Measurements from ENCODE around the gene ITGAV.

Gene ITGAV

DNA sequence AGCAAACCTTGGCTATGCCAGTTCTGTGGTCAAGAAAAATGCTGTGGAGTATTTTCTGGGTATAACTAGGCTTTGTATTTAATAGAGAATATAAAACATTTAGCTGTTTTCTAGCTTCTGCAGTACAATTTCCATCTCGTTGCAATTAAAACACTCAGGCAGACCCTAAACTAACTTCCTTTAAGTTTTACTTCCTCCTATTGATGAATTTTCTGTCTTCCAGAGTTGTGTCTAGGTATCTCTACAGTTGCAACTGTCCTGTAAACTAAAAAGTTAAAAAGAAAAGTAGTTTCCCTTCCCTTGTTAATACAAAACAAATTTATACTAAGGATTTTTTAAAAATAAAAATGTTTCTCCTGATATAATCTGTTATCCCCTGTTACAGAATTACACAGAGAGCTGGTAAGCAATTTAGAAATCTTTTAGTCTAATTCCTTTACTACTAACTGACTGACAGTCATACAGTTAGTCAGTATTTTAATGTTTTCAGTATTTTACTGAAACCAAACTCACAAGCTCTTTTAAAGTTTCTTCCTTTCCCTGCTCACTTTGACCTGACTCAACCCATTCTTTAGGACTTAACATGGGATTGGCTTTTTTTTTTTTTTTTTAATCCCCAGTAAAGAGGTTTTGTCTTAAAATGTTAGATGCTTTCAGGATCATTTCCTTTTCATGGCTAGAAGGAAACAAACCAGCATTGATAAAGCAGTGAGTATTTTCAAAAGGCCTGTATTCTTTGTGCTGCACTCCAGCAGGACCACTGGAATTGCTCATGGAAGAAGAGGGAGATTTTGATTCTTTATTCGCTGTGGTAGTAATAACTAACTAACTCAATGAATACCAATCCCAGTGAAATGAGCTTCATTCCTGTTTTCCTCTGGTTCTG is 22.9 kb downstream of the ITGAV start:
- DNase-seq (ENCODE audit: low spot score), result no peak

DNA sequence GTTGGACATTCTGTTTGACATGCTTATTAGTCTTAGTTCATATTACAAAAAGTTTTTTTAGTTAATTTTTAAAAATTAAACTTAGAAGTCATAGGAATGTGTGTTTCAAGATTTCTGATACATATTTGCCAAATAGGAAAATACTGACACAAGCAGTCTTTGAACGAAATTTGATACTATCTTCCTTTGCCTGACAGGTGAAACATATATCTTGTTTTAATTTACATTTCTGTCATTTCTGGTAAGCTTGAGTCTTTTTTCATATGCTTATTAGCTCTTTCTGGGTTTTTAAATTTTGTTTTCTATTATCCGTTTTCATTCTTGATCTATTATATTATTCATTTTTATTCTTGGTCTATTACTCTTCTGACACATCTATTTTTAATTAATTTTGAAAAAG is 24.5 kb downstream of the ITGAV start:
- DNase-seq (ENCODE audit: low spot score), result no peak

DNA sequence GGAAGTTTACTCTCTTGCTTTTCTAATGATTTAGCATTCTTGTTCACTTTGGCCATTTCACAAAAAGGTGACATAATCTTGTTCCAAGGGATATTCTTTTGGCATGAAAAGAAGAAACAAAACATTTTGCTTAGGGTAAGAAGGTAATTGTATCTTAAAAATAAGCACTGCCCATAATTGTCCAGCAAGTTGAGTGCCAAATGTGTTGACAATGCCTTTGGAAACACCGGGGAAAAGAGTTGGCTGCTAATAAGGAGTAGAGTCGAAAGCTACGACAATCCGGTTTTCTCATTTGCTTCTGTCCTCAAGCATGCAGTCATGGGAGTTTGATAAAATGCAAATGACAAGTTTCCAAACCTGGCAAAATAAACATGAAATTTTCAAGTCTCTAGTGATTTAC is 27.3 kb downstream of the ITGAV start:
- no peak for DNase-seq (ENCODE audit: low spot score)

DNA sequence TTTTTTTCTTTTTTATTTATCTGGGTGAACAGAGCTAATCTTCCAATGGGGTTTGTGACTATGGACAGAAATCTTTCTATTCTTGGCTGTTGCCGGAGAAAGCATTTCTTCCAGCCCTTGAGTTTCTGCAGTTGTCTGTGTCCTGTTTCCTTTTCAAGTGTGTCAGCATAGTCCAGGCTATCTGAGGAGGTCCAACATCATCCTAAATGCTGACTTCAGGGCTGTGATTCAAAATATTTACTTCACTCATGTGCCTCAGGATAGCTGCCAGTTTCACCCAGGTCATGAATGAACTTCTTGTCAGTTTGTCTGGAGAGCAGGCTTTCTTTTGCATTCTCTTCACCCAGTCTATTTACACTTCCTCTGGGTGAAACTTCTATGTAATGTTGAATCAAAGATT is 27.9 kb downstream of the ITGAV start:
- DNase-seq (ENCODE audit: low spot score), result no peak

DNA sequence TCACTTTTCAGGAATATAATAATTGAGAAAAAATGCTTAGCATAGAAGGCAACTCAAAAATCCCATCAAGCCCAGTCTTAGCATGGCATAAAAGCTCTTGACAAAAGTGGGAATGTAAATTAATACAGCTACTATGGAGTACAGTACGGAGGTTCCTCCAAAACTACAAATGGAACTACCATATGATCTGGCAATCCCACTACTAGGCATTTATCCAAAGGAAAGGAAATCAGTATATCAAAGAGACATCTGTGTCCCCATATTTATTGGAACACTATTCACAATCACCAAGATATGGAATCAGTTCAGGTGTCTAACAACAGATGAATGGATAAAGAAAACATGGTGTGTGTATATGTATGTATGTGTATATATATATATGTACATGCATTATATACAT is 28.8 kb downstream of the ITGAV start:
- no peak for DNase-seq (ENCODE audit: low spot score)

DNA sequence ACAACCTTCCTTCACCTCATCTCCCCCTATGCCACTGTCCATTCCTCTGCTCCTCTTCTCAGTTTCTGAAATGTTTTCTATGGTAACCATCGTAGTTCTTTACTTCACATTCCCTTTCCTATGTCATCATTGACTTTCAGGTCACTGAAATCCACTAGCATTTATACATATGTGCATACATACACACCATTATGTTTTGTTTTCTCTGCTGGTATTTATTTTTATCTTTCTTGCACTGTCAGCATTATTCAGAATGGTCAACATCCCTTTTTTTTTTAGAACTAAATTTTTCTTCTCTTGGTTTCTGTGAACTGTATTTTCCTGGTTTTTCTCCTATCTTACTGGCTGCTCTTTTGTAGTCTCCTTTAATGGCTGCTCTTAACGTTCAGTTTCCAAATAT is 33.2 kb downstream of the ITGAV start:
- no peak for DNase-seq (ENCODE audit: low spot score)

DNA sequence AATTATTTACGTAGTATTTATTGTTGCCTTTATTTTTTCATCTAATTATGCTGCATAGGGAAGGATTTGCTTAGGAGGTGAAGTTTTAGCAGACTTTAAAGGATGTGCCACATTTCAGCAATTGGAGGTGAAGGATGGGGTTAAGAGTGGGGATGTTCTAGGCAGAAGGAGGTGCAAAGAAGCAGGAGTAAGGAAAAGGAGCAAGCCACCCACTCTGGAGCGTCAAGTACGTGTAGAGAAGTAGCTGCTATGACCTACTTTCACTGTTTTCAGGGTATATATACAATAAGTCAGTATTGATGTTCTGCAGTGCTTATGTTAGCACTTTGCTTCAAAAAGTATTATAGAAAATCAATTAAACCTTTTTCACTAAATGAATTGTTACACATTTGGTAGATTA is 34.4 kb downstream of the ITGAV start:
- no peak for DNase-seq (ENCODE audit: low spot score)

DNA sequence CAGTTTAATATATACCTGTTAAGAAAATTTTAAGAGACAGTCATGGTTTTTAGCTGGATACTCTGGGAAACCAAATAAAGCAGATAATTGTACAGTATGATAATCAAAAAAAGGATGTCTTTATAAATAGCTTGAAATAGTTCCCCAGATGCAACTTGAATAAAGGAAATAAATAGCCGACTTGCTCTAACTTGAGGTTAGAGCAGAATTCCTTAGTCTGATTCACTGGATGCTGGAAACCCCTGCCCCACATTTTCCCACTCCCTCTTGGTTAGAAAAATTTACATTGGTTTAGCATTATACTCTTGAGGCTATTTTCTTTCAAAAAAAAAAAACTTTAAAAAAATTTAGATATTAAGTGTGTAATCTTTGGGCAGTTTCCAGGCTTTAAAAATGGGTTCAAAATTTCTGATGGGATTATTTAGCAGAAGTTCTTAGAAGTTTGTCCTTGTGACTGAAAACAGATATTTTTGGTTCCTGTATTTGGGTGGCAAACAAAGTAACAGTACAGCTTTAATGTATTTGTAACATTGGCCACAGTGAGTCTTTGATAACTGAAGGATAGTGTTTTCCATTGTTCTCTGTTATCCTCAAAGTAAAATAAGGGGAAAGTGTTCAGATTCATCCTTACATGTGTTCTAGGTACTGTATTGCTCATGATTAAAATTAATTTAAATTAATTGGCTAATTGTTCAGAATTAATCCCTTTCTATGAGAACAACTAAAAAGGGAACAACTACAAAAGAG is 39.6 kb downstream of the ITGAV start:
- no peak for DNase-seq (ENCODE audit: low spot score)

DNA sequence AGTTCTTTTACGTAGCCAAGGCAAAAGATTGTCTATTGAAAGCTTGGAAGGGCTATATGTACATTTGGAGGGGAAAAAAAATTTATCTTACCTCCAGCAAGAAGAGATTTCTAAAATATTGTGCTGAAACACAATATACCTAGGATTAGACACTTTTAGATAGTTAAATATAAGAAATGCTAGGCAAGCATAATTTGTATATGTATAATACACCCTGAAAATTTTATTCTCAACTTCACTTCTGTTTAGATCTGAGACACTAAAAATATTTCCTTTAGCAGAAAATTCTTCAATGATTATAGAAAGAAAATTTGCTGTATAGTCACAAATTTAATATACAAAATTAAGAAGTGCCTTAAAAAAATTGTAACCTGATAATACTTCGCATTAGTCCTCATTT is 42.6 kb downstream of the ITGAV start:
- DNase-seq (ENCODE audit: low spot score), result no peak

DNA sequence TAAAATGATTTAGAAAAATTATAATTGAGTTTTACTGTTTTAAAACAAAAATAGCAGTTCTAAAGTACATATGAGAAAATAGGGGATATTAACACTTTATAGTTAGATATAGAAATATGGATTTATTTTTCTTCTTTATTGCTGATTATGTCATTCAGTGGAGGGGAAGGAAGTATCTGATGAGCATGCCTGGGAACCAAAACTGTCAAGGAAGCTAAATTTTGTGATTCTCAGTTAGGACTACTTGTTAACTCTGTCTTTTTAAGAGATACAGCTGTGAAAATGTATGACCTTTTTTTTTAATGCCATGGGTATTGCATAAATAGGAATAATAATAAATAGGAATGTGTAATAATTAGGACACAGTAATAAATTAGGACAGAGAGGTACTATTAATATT is 44.8 kb downstream of the ITGAV start:
- no peak for DNase-seq (ENCODE audit: low spot score)

DNA sequence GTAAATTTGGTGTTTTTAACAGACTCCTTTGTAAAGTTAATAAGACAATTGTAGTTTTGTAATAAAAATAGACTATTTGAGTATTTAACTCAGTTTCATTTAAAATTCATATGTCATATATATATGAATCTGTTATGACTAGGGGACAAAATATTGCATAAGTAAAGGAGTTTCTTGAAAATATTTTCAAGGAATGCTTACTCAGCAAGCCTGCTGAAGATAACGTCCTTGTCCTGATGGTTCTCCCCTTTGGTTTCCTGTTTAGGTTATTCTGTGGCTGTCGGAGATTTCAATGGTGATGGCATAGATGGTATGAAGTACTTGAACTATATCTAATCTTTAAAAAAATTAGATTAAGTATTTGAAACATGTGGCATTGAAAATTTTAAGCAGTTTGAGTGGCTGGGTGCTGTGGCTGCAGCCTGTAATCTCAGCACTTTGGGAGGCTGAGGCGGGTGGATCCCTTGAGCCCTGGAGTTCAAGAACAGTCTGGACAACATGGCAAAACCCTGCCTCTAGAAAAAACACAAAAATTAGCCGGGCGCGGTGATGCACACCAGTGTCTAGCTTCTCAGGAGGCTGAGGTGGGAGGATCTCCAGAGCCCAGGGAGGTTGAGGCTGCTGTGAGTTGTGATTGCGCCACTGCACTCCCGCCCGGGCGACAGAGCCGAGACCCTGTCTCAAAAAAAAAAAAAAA is 47.1 kb downstream of the ITGAV start:
- no peak for DNase-seq (ENCODE audit: low spot score)

DNA sequence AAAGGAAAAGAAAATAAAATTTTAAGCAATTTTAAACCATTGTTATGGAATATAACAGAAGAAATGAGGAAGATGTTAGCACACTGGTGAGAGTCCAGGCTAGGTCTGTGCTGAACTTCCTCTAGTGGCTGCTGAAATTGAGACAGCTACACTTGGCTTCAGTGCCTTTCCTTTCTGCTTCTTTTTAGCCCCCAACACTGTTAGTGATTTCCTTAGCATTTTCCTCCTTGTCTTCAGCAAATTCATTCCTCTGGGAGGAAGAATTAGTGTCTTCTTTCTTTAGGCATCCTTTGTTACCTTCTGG is 47.6 kb downstream of the ITGAV start:
- no peak for DNase-seq (ENCODE audit: low spot score)

DNA sequence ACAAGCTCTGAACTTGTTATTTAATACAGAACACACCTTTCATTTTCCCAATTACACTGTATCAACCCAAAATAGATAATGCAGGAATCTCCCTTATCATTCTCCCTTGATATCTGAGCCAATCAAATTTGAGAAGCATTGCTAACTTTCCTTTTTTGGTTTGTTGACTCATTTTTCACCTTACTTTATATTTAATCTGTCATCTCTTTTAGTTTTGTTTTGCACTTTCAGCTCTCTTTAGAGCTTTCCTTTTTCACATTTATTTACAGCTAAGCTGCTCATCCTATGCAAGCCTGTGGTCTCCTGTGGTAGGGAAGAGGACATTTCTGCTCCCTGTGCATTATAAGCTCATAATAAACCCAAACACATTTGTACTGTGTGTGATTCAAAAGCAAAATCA is 50.1 kb downstream of the ITGAV start:
- DNase-seq (ENCODE audit: low spot score), result no peak

DNA sequence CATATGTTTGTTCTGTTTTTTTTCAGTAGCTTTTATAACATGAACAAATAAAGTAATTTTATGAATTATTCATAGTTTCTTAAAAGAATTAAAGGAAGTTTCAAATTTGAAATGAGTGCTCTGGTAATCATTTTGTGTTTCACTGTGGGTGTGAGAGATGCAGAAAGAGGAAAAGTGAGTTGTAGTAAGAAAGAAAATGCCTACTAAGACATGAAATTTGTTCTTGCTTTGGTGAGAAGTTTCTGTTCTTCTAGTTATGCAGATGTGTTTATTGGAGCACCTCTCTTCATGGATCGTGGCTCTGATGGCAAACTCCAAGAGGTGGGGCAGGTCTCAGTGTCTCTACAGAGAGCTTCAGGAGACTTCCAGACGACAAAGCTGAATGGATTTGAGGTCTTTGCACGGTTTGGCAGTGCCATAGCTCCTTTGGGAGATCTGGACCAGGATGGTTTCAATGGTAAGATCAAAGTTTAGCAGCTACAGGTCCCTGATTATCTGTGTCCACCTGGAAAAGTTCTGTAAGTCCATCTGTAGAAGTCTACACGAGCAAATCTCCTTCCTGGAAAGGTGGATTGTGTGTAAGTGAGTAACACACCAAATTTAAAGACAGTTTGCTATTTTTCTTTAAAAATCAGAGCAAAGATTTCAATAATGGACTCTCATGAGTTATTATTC is 51.4 kb downstream of the ITGAV start:
- DNase-seq (ENCODE audit: low spot score), result no peak

DNA sequence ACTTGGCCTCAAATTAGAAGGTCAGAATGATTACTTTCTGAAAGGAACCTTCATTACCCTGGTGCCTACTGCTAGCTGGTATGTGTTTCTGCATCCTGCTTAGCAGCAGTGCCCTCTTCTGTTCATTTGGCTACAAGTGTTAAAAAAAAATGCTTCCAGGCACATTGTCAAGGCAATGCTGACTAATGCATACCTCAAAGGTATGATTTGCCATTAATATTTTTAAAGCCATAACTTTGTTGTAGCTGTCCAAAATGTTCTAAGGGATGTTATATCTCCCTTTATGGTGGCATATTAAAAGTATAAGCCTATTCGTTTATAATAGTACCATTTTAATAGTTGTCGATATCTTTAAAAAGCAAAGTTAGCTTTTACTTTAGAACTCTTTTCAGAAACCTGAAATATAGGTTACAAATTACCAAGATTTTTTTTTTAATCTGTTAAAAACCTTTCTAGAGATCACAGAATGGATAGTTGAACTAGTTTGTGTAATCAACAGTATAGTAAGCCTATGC is 52.0 kb downstream of the ITGAV start:
- peak; percentile 9 for DNase-seq (ENCODE audit: low spot score)

DNA sequence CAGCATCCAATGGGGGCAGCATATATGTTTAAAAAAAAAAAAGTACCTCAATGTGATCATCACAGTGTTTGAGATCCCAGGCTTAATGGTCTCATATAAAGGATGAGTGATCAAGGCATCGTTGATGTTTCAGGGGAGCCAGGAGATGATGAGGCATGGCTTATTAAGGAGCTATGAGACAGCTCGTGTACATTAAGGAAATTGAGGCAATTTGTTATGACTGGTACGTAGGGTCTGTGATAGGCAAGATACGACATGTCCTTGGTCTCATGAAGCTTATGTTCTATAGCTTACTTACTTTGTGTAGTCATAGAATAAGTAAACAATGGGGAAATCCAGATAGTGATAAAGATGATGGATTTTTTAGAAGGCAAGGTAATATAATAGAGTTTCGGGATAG is 54.9 kb downstream of the ITGAV start:
- no peak for DNase-seq (ENCODE audit: low spot score)

DNA sequence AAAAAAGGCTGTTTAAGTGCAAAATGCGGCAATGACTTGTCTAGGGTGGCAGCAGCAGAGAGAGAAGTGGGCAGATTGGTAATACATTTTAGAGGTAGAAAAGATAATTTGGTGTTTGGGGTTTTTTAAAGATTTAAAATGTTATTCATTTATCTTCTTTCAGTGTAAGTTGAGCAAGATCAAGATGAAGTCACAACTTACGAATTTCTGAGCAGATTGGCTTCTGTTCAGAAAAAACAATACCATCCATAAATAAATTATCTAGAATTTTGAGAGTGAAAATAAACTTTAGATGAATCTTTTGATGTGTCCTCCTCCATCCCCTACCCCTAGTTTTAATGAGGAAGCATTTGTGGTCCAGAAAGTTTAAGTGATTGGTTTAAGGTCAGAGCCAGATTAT is 56.1 kb downstream of the ITGAV start:
- DNase-seq (ENCODE audit: low spot score), result no peak

DNA sequence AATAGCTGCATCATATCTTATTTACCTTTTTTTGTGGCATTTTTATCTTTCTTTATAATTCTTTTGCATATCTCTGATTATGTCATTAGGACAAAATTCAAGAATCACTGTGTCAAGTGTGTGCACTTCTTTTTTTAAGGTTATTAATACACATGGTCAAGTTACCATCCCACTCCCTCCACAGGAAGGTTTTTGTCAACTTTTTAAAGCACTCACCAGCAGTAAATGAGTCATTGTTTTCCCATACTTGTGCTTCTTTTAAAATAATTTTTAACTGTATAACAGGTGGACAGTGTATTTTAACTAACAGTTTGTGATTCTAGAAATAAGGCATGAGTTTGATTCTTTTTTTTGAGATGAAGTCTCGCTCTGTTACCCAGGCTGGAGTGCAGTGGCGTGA is 58.3 kb downstream of the ITGAV start:
- DNase-seq (ENCODE audit: low spot score), result no peak

DNA sequence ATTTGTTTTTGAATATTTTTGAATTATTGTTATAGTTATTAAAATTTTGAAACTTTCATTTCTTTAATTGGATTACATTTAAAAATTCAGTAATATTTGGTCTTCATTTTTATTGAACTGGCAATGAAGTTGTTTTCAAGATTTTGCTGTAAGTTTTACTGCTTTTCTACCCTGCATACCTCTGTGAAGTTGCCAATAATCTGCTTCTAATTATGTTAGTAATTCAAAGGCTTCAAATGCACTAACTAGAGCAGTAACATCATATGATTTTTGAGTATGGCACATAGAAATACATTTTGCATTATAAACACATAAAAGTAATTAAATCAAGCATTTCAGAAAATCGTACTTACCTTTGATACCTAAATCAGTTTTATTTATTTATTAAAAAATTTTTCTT is 63.7 kb downstream of the ITGAV start:
- no peak for DNase-seq (ENCODE audit: low spot score)

DNA sequence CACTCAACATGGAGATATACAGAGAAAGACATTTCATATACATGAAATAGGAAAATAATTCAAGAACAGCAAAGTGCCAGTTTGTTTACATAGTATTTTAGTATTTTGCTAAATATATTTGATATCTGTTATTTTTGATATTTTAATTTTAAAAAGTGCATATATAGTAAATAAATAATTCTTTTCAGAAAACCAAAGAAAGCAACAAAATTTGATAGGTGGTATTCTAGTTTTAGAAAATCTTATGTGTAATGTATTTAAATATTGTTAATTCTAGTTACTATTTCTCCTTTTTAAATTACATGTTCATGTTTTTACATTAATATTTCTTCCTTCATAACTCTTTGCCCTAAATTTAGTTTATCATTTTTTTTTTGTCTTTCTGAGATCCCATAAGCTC is 69.5 kb downstream of the ITGAV start:
- no peak for DNase-seq (ENCODE audit: low spot score)

DNA sequence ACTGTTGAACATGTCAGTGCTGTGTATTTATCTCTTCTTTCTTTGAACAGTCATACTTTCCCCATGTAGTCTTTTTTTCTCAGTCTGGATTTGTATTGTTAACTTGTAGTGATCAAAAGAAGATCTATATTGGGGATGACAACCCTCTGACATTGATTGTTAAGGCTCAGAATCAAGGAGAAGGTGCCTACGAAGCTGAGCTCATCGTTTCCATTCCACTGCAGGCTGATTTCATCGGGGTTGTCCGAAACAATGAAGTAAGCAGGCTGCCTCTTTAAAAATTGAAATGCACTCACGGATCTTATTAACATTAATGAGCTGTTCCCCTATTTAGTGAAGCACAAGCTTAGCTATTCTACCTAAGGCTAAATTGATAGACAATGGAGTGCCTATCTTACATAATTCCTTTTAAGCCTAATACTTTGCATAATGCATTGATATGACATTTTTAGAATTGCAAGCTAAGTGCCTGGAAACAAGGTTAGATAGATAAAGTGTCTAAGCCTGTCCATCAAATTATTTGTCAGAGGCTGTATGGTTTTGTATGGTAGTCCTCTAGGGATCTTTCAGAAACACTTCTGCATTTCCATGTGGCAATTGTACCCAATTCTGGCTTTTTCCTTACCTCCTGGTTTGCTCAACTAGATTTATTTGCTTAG is 74.7 kb downstream of the ITGAV start:
- no peak for DNase-seq (ENCODE audit: low spot score)

DNA sequence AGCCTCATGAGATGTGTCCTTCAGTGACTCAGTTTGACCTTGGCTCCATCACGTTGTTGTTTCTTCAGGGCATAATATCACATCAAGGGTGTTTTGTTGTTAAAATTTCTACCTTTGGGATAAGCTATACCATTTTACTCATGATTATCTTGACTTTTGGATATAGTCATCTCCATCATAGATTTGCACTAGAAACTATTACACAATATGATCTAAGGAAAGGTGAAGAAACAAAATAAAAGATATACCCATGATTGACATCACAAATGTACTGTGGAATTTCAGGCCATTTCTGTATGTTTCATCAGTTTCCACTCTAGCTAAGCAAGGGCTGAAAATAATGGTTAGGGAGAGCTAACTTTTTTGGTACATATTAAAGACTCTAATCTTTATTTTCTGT is 79.3 kb downstream of the ITGAV start:
- no peak for DNase-seq (ENCODE audit: low spot score)
